Mucosa of descending colon (tissue), 3 donors: Measurements from ENCODE around the gene STAMBPL1. TPM values are rescaled to one million over a fixed set of nuclear protein-coding genes. Genes with fewer than 3 reads are reported as not detected.

Experiments used
- ATAC-seq: fragments of 200-7000 bp; cut with Tn5 transposase; one replicate; pipeline ENCODE4 v1.9.1; 2020; ENCODE audit warnings: mild to moderate bottlenecking, moderate library complexity
- DNase-seq, 3 donors: peaks; one replicate each; pipeline ENCODE4 v3.0.0-alpha.2; 2020
- H3K36me3 ChIP-seq: fragments of 200-600 bp; one replicate; pipeline ENCODE4 v1.8.0; 2021; ENCODE audit warnings: low read depth, mild to moderate bottlenecking
- H3K4me1 ChIP-seq: fragments of 200-600 bp; one replicate; pipeline ENCODE4 v1.8.0; 2021; ENCODE audit warnings: low read depth, mild to moderate bottlenecking
- H3K4me3 ChIP-seq: fragments of 200-600 bp; one replicate; pipeline ENCODE4 v1.8.0; 2021; ENCODE audit warnings: mild to moderate bottlenecking
- H3K9me3 ChIP-seq: fragments of 200-600 bp; one replicate; pipeline ENCODE4 v1.8.0; 2021; ENCODE audit warnings: mild to moderate bottlenecking
- intact Hi-C, 2 donors: fragments of 100-400 bp; cut with DNase I in 1 of 2; cut with micrococcal nuclease in 1 of 2; formaldehyde crosslinking; loops; one replicate each; pipeline versions ENCODE4 v1.11.0 to v1.11.1; 2022; cut with DNase I, micrococcal nuclease
- total RNA-seq, 3 donors: library from RNA; stranded (reverse); fragmentation: NEBNext Ultra II Directional in 2 of 3; extraction: Animal tissue kit (Norgen Biotek cat#: 25700) in 2 of 3; gene quantifications; one replicate each; pipeline versions ENCODE4 v1.2.1 to v1.2.4, GENCODE V29; 2021 to 2023
- TF ChIP-seq, protein P1 (sequence below): fragments of 200-600 bp; IDR thresholded peaks from one replicate; pipeline ENCODE4 v1.8.0; 2022; ENCODE audit warnings: antibody characterized with exemption, mild to moderate bottlenecking
- donor health status: DM: no; HTN: no; CAD: no; lungs with moderate emphysema.
- donor health status: DM: no; HTN: no; CAD: no.
- donor health status: DM: no; HTN: yes; CAD: no.

The STAMBPL1 gene
- total RNA-seq, 3 donors from 2014 or later, result 19.2 to 44.2 (median 20.0) TPM

DNA sequence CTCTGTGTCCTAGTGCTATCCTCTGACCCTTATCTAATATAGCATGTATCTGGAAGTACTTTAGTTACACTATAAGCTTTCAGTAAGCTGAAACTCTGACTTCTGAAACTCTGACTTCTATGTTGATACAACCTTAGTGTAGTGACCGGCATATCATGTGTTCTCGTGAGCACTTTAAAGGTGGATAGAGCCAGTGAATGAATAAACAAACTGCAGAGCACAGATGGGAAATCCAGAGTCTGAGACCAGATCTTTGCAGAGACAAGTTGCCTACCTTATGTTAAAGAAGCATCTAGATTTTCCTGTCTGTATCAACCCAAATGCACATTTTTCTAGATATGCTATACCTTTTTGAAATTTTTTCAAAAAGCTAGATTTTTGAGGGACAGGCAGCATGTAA lies 69.0 kb downstream of the STAMBPL1 start:
- no peaks in the 10 kb centered on the region for H3K9me3 ChIP-seq
- no peak for ATAC-seq
- H3K4me3 ChIP-seq, result no peak overlapping the region
- TF ChIP-seq, protein P1, sequence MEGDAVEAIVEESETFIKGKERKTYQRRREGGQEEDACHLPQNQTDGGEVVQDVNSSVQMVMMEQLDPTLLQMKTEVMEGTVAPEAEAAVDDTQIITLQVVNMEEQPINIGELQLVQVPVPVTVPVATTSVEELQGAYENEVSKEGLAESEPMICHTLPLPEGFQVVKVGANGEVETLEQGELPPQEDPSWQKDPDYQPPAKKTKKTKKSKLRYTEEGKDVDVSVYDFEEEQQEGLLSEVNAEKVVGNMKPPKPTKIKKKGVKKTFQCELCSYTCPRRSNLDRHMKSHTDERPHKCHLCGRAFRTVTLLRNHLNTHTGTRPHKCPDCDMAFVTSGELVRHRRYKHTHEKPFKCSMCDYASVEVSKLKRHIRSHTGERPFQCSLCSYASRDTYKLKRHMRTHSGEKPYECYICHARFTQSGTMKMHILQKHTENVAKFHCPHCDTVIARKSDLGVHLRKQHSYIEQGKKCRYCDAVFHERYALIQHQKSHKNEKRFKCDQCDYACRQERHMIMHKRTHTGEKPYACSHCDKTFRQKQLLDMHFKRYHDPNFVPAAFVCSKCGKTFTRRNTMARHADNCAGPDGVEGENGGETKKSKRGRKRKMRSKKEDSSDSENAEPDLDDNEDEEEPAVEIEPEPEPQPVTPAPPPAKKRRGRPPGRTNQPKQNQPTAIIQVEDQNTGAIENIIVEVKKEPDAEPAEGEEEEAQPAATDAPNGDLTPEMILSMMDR, result no peak
- H3K4me1 ChIP-seq, result no peaks in the 10 kb centered on the region
- DNase-seq, result no peak
- H3K36me3 ChIP-seq, result no peaks in the 10 kb centered on the region
- intact Hi-C loops, result loop anchor here in 1 of 2 donors (5.0 kb wide), 1 partner anchor 33 kb away; no protein-coding TSS in a partner anchor

GRCh38 chr10:88949912-88950837 lies 70.1 kb downstream of the STAMBPL1 start:
- no peak for ATAC-seq
- TF ChIP-seq, protein P1, result no peak
- Histone ChIP-seq H3K36me3 (no peaks in the 10 kb centered on the region), H3K9me3 (no peaks in the 10 kb centered on the region), H3K4me3 (no peak overlapping the region), H3K4me1 (no peaks in the 10 kb centered on the region)
- intact Hi-C loops, result loop anchor here in 1 of 2 donors (5.0 kb wide), 1 partner anchor 32 kb away; no protein-coding TSS in a partner anchor
- DNase-seq, result no peak

DNA sequence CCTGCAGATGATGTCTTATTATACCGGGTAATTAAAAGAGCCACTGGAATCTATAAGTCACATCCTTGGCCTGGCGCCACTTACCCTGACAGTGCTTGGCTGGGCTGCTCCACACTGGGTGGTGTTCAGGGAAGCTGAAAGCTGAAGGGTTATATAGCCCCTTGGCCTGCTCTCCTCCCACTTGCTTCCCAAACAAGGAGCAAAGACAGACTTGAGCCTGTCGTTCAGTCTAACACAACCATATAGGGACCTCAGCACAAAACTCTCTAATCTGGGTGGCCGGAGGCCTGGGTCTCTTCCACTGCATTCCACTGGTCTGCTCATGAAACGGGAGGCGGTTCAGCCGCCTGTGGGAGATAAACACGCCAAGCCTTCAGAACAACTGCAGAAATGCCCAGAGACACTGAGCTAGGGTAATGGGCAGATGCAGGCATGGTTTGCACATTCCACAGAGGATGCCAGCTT lies 72.6 kb downstream of the STAMBPL1 start, which contains the start of gene ACTA2:
TSS of gene ACTA2 (minus strand) at position 127 of the 465 bp plus-strand sequence. CDS start 3,843 bp downstream, outside the sequence.
- DNase-seq (peak; percentile 43 to 60 (median 47)), ATAC-seq (peak; percentile 58)
- intact Hi-C loops, result no loop called here
- TF ChIP-seq, protein P1, result no peak
- H3K4me1 ChIP-seq, result no peaks in the 10 kb centered on the region
- H3K4me3 ChIP-seq, result no peak within 1 kb of the TSS
- no peaks in the 10 kb centered on the region for H3K9me3 ChIP-seq
- no peaks in the 10 kb centered on the region for H3K36me3 ChIP-seq

DNA sequence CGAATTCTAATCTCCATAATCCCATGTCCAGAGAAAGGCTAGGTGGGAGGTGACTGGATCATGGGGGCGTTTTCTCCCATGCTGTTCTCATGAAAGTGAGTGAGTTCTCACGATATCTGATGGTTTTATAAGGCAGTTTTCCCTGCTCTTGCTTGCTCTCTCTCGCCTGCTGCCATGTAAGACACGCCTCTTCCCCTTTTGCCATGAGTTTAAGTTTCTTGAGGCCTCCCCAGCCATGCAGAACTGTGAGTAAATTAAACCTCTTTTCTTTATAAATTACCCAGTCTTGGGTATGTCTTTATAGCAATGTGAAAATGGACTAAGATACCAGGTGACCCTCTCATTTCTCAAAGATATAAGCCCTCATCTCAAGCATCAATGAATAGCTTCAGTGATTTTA lies 73.6 kb downstream of the STAMBPL1 start:
- DNase-seq (no peak), ATAC-seq (no peak)
- Histone ChIP-seq H3K9me3 (no peaks in the 10 kb centered on the region), H3K4me3 (no peak overlapping the region), H3K36me3 (no peaks in the 10 kb centered on the region), H3K4me1 (no peaks in the 10 kb centered on the region)
- TF ChIP-seq, protein P1, result no peak
- intact Hi-C loops, result no loop called here

GRCh38 chr10:88954458-88955083 lies 74.5 kb downstream of the STAMBPL1 start:
- TF ChIP-seq, protein P1, result no peak
- Histone ChIP-seq H3K4me3 (no peak overlapping the region), H3K9me3 (no peaks in the 10 kb centered on the region), H3K4me1 (no peaks in the 10 kb centered on the region), H3K36me3 (no peaks in the 10 kb centered on the region)
- no peak for DNase-seq
- no peak for ATAC-seq
- intact Hi-C loops, result no loop called here
